A172 (cell line): ENCODE data around the gene TOMM20. TPM values are rescaled to one million over a fixed set of nuclear protein-coding genes. Genes with fewer than 3 reads are reported as not detected.
"Not testable (repeated sequence)": the region's sequence is repeated elsewhere in the genome, so short reads cannot be mapped to it uniquely, and the experiment has no call there.

Experiments used
- DNase-seq: peaks from one replicate; pipeline ENCODE4 v3.0.0-alpha.2; 2015; ENCODE audit warnings: low spot score
- total RNA-seq: library from RNA; depleted of rRNA; stranded (reverse); fragments of >200 nt; shearing (Covaris generic); gene quantifications from 2 replicates; pipeline ENCODE4 v1.2.3, GENCODE V29; 2014

TOMM20 gene
- total RNA-seq, 1 experiment from 2014 or later = 161 TPM

- no peak for DNase-seq
Observed at GRCh38 chr1:235101558-235102258, 26.9 kb downstream of the TOMM20 start.

- no peak for DNase-seq
Observed at GRCh38 chr1:235100194-235100772, 28.4 kb downstream of the TOMM20 start.

- no peak for DNase-seq
Observed at GRCh38 chr1:235098991-235099390, 29.6 kb downstream of the TOMM20 start.

GRCh38 chr1:235098547-235098946 is 30.1 kb downstream of the TOMM20 start:
- DNase-seq = no peak

GRCh38 chr1:235097501-235097900 is 31.1 kb downstream of the TOMM20 start:
- not testable (repeated sequence) for DNase-seq

GRCh38 chr1:235095938-235096562 is 32.6 kb downstream of the TOMM20 start:
- DNase-seq = no peak

- DNase-seq = peak; percentile 59
Observed at GRCh38 chr1:235093696-235094592, 34.7 kb downstream of the TOMM20 start.

- no peak for DNase-seq
Observed at GRCh38 chr1:235093013-235093695, 35.5 kb downstream of the TOMM20 start.

- DNase-seq = not testable (repeated sequence)
Observed at GRCh38 chr1:235092415-235092814, 36.2 kb downstream of the TOMM20 start.

- DNase-seq = not testable (repeated sequence)
Observed at GRCh38 chr1:235092045-235092406, 36.6 kb downstream of the TOMM20 start.

GRCh38 chr1:235091319-235092044 is 37.2 kb downstream of the TOMM20 start:
- DNase-seq = not testable (repeated sequence)

GRCh38 chr1:235090406-235091069 is 38.1 kb downstream of the TOMM20 start:
- DNase-seq = peak; percentile 80

GRCh38 chr1:235088907-235089306 is 39.7 kb downstream of the TOMM20 start:
- no peak for DNase-seq

- no peak for DNase-seq
Observed at GRCh38 chr1:235088430-235088829, 40.2 kb downstream of the TOMM20 start.

GRCh38 chr1:235087906-235088305 is 40.7 kb downstream of the TOMM20 start:
- DNase-seq = no peak

- not testable (repeated sequence) for DNase-seq
Observed at GRCh38 chr1:235085411-235086117, 43.1 kb downstream of the TOMM20 start.

- not testable (repeated sequence) for DNase-seq
Observed at GRCh38 chr1:235080788-235081187, 47.8 kb downstream of the TOMM20 start.

- DNase-seq = not testable (repeated sequence)
Observed at GRCh38 chr1:235080297-235080657, 48.4 kb downstream of the TOMM20 start.

GRCh38 chr1:235079443-235080296 is 49.0 kb downstream of the TOMM20 start:
- peak; percentile 89 for DNase-seq
